Transverse colon (tissue), 4 donors: ENCODE data around the gene KCNE1.

ENCODE experiments used
- CTCF ChIP-seq, 5 experiments: fragments of 200-600 bp in 3 of 5; fragments of 450-650 bp in 2 of 5; sonication (generic) in 3 of 5; IDR thresholded peaks; 1 replicate in 2 of 5; 2 replicates in 3 of 5; pipeline ENCODE4 v1.5.1; 2016 to 2017; ENCODE audit warnings: antibody characterized with exemption in 5 of 5, inconsistent platforms in 3 of 5, mild to moderate bottlenecking in 2 of 5, moderate library complexity in 1 of 5
- POLR2A ChIP-seq: fragments of 450-650 bp; IDR thresholded peaks from one replicate; pipeline ENCODE4 v1.6.1; 2016; ENCODE audit warnings: antibody characterized with exemption, mild to moderate bottlenecking, moderate library complexity
- POLR2AphosphoS5 ChIP-seq, 3 donors: sonication (generic); formaldehyde crosslinking; IDR thresholded peaks; one replicate each; pipeline ENCODE4 v1.6.1; 2016; ENCODE audit warnings: antibody characterized with exemption in 3 of 3

DNA sequence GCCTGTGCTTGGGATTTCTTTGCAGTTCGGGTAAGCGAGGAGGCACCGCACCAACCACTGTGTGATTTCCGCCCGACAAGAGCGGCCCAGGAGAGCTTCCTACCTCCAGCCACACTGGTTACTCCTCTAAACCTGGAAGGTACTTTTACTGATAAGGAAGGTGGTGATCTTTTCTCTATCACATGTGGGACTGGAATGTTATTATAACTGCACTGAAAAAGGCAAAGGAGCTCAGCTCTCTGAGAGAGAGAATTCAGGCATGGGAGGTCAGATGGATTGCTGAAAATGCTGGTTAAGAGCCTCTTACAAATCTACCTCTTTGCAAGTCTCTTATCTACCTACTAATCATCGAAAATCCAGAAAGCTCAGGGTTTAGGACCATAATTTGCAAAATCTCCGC lies 7.7 kb upstream of the KCNE1 start:
- TF ChIP-seq CTCF (IDR thresholded peaks at IDR 0.05) (no peak), POLR2A (no peak), POLR2AphosphoS5 (IDR thresholded peaks at IDR 0.05) (no peak)
